ENCODE data around the gene TMEM127. TPM values are rescaled to one million over a fixed set of nuclear protein-coding genes. Genes with fewer than 3 reads are reported as not detected.
"Not testable (repeated sequence)": the region's sequence is repeated elsewhere in the genome, so short reads cannot be mapped to it uniquely, and the experiment has no call there.

The TMEM127 gene
- total RNA-seq, 1 donor from 2014 or later, result 36.2 TPM

DNA sequence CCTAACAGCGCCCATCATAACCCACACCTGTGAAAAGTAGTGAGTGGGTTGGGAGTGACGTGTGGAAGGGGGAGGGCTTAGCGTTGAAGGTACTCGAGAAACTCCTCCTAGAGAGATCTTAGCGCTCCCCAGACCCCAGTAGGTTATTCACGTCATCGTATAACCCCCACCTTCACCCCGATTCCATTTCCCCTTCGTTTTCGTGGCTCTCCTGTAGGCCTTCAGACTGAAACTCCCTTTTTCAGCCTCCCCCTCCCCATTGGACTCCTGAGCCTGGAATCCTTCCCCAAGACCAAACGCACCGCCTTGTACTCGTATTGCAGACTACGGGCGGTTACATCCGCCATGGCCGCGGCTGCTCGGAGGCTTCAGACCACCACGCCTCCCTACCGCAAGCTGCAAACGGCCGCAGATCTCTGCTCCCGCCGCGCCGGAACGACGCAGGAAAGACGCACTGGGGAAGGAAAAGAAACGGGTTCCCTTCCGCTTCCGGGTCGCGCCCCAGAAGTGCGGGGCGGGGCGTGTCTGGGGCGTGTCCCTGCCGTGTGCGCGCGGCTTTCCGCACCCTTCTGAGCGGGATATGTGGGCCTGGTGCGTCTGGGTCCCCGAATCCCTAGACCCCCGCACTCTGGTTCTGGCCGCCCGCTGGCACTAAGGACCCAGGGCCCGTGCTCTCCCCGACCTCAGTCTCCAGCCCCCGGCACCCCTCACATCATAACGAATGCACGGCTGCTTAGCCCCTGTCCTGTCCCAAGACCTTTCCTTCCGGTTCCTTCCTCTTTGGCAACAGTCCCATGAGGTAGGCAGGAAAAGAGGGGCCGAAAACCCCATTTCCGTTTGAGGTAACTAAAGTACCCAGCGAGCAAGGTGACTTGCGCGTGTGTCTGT is 39.5 kb upstream of the TMEM127 start, which contains the start of gene SNRNP200:
SNRNP200 (minus strand) TSS at position 456 of the 888 bp plus-strand sequence; CDS start at position 347, 109 bp downstream.
- Mint-ChIP-seq H3K27ac (peak within 1 kb of the TSS; percentile 98), H3K4me3 (peak within 1 kb of the TSS; percentile 99)

DNA sequence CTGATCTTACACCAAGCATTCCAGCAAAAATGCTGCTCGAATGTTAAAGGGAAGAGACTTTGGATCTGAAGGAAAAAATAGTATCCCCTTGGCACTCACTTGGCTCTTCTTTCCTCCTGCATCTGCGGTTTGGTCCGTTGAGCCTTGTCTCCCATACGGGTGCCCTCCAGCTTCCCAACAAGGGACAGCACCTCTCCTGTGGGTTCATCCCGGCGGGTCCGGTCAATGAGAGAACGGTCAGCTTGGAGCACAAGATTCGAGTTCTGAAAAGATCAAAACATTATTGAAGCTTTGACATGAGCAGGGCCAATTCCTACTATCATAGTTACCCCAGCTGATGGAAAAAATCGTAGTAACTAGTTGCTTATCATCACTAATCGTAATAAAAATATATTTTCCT is 38.8 kb upstream of the TMEM127 start:
- DNase-seq (ENCODE audit: low spot score in 2 of 2, unreplicated experiment in 2 of 2), result no peak
- Mint-ChIP-seq H3K9me3 (no peaks in the 10 kb centered on the region), H3K36me3 (peaks cover 31% of the 10 kb centered on the region), H3K27ac (peak overlapping the region; percentile 53), H3K4me1 (peaks cover 27% of the 10 kb centered on the region), H3K4me3 (peak overlapping the region; percentile 99), H3K27me3 (ENCODE audit: low read depth) (no peaks in the 10 kb centered on the region)
- TF ChIP-seq, protein P1, sequence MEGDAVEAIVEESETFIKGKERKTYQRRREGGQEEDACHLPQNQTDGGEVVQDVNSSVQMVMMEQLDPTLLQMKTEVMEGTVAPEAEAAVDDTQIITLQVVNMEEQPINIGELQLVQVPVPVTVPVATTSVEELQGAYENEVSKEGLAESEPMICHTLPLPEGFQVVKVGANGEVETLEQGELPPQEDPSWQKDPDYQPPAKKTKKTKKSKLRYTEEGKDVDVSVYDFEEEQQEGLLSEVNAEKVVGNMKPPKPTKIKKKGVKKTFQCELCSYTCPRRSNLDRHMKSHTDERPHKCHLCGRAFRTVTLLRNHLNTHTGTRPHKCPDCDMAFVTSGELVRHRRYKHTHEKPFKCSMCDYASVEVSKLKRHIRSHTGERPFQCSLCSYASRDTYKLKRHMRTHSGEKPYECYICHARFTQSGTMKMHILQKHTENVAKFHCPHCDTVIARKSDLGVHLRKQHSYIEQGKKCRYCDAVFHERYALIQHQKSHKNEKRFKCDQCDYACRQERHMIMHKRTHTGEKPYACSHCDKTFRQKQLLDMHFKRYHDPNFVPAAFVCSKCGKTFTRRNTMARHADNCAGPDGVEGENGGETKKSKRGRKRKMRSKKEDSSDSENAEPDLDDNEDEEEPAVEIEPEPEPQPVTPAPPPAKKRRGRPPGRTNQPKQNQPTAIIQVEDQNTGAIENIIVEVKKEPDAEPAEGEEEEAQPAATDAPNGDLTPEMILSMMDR (IDR thresholded peaks at IDR 0.05; ENCODE audit: unreplicated experiment), result no peak

More for the DNA sequence above, 39.5 kb upstream of the TMEM127 start, which contains the start of gene SNRNP200:
- Mint-ChIP-seq H3K9me3 (no peaks in the 10 kb centered on the region), H3K27me3 (ENCODE audit: low read depth) (peaks cover 3% of the 10 kb centered on the region), H3K4me1 (peaks cover 27% of the 10 kb centered on the region), H3K36me3 (peaks cover 31% of the 10 kb centered on the region)
- peak; percentile 64 to 84 for DNase-seq (ENCODE audit: low spot score in 2 of 2, unreplicated experiment in 2 of 2)
- TF ChIP-seq, protein P1 (IDR thresholded peaks at IDR 0.05; ENCODE audit: unreplicated experiment), result no peak

DNA sequence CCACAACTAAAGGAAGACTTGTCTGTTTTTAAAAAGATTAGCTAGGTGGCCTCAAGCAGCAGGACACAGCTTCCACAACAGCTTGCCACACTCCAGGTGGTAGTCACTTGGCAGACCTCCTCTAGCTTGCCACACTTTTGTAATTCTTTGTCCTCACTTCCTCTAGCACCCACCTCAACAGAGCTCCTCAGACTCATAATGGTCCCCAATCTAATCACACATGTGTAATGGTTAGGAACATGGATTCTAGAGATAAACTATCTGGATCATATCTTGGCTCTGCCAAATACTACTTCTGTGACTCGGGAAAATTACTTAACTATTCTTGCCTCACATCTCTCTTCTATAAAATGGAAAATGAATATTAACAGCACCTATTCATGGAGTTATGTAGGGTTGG is 36.1 kb upstream of the TMEM127 start:
- no peak for DNase-seq (ENCODE audit: low spot score in 2 of 2, unreplicated experiment in 2 of 2)
- no peak overlapping the region for H3K27ac Mint-ChIP-seq
- H3K9me3 Mint-ChIP-seq, result no peaks in the 10 kb centered on the region
- no peak overlapping the region for H3K4me3 Mint-ChIP-seq
- no peaks in the 10 kb centered on the region for H3K27me3 Mint-ChIP-seq (ENCODE audit: low read depth)
- H3K4me1 Mint-ChIP-seq, result peaks cover 27% of the 10 kb centered on the region
- TF ChIP-seq, protein P1 (IDR thresholded peaks at IDR 0.05; ENCODE audit: unreplicated experiment), result no peak
- H3K36me3 Mint-ChIP-seq, result peaks cover 53% of the 10 kb centered on the region

DNA sequence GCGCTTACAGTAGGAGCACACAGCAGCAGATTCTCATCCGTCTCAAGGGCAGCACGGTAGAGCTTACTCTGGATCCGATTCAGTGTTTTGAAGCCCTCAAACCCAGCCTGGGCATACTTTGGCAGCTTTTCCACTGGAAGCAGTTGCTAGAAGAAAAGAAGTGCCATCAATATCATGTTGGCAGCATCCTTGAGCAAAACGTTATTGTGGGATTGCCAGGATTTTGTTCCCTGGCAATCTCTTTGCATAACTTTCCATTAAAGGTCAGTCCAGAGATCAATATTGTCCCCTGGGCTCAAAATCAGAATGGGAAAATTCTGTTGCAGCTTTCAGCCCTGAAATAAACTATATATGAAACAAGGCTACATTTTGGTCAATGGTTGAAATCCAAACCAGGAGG is 31.1 kb upstream of the TMEM127 start:
- H3K36me3 Mint-ChIP-seq, result peaks cover 68% of the 10 kb centered on the region
- no peaks in the 10 kb centered on the region for H3K4me1 Mint-ChIP-seq
- H3K4me3 Mint-ChIP-seq, result no peak overlapping the region
- no peaks in the 10 kb centered on the region for H3K9me3 Mint-ChIP-seq
- no peak for DNase-seq (ENCODE audit: low spot score in 2 of 2, unreplicated experiment in 2 of 2)
- TF ChIP-seq, protein P1 (IDR thresholded peaks at IDR 0.05; ENCODE audit: unreplicated experiment), result no peak
- no peaks in the 10 kb centered on the region for H3K27me3 Mint-ChIP-seq (ENCODE audit: low read depth)
- no peak overlapping the region for H3K27ac Mint-ChIP-seq

DNA sequence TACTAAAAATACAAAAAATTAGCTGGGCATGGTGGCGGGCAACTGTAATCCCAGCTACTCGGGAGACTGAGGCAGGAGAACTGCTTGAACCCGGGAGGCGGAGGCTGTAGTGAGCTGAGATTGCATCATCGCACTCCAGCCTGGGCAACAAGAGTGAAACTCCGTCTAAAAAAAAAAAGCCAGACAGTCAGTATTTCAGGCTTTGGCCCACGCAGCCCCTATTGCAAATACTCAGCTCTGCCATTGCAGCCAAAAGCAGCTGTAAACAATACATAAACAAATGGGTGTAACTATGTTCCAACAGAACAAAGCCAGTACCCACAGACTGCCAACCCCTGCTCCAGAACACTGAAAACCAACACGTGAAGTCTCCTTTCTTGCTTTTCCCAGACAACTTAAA is 28.5 kb upstream of the TMEM127 start:
- not testable (repeated sequence) for H3K27me3 Mint-ChIP-seq (ENCODE audit: low read depth); H3K27ac Mint-ChIP-seq; H3K4me1 Mint-ChIP-seq; H3K9me3 Mint-ChIP-seq; H3K4me3 Mint-ChIP-seq; DNase-seq (ENCODE audit: low spot score in 2 of 2, unreplicated experiment in 2 of 2)
- H3K36me3 Mint-ChIP-seq, result peaks cover 73% of the 10 kb centered on the region

DNA sequence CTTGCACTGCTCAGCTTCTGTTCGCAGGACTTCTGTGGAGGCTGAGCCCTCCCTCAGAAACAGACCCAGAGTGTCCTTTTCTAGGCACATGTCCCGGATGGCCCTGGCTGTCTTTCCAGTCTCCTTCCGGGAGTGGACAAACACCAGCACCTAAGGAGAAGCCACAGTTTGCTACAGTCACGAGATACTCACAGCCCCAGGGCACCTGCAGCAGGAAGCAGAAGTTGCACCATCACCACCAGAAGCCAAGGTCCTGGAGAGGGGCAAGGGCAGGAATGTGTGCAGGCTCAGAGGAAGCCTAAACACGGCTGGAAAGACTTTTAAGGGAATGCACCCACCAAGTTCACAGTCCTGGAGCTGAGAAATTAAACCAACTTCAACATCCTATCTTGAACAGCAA is 26.0 kb upstream of the TMEM127 start:
- peaks cover 67% of the 10 kb centered on the region for H3K36me3 Mint-ChIP-seq

More for the DNA sequence above, 26.0 kb upstream of the TMEM127 start:
- Mint-ChIP-seq H3K27me3 (ENCODE audit: low read depth) (no peaks in the 10 kb centered on the region), H3K27ac (no peak overlapping the region), H3K9me3 (no peaks in the 10 kb centered on the region), H3K4me1 (no peaks in the 10 kb centered on the region), H3K4me3 (no peak overlapping the region)
- TF ChIP-seq, protein P1 (IDR thresholded peaks at IDR 0.05; ENCODE audit: unreplicated experiment), result no peak
- no peak for DNase-seq (ENCODE audit: low spot score in 2 of 2, unreplicated experiment in 2 of 2)

Measured in mesothelial cell of epicardium (in vitro differentiated cells).